D721Med (cell line): ENCODE results near the gene MGME1.

Experiments
- DNase-seq: peaks from one replicate; pipeline ENCODE4 v3.0.0; 2011; ENCODE audit warnings: low spot score; ENCODE audit not compliant: insufficient read length
- FAIRE-seq: peaks from 2 replicates; lab custom pipeline; 2011; peaks lifted over from hg19 to GRCh38; lab: Jason Lieb, UNC
- TF ChIP-seq, protein P1 (sequence below): IDR thresholded peaks from 2 replicates; pipeline ENCODE4 v1.5.1; 2012; ENCODE audit warnings: mild to moderate bottlenecking, control low read depth; ENCODE audit not compliant: insufficient read depth; ENCODE audit errors: missing control alignments

The MGME1 gene

DNA sequence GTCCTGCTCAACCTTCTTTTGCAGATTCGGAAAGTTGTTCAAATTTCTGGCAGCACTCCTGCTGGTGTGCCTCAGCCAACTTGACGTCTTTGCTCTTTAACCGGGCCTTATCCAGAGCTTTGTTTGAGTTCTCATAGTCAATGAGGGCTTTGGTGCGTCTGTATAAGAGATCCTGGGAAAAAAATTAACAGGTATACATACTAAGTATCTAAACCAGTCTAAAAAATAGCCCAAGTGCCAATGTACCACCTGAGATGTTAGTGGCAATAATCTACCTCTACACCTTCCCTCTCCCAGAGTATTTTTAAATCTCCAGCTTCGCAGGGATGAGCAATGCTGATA lies 21.4 kb upstream of the MGME1 start:
- TF ChIP-seq, protein P1, sequence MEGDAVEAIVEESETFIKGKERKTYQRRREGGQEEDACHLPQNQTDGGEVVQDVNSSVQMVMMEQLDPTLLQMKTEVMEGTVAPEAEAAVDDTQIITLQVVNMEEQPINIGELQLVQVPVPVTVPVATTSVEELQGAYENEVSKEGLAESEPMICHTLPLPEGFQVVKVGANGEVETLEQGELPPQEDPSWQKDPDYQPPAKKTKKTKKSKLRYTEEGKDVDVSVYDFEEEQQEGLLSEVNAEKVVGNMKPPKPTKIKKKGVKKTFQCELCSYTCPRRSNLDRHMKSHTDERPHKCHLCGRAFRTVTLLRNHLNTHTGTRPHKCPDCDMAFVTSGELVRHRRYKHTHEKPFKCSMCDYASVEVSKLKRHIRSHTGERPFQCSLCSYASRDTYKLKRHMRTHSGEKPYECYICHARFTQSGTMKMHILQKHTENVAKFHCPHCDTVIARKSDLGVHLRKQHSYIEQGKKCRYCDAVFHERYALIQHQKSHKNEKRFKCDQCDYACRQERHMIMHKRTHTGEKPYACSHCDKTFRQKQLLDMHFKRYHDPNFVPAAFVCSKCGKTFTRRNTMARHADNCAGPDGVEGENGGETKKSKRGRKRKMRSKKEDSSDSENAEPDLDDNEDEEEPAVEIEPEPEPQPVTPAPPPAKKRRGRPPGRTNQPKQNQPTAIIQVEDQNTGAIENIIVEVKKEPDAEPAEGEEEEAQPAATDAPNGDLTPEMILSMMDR: no peak
- DNase-seq: no peak
- FAIRE-seq: no peak

DNA sequence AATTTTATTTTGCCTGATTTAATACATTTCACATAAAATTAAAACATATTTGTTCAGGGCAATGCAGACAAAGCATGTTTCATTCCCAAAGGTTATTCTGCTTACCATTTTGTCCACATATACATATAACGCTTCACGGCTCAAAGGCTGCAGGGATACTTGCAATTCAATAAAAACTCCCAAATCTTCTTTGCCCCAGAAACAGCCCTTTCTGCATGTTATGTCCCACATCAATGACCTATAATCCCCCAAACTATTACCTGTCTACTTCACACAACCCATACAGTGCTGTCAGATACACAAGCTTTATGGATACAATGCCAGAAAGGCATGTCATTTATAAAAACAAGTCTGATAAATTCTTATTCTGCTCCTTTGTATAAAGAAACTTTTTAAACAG lies 20.4 kb upstream of the MGME1 start:
- TF ChIP-seq, protein P1: no peak
- FAIRE-seq (no peak), DNase-seq (no peak)

DNA sequence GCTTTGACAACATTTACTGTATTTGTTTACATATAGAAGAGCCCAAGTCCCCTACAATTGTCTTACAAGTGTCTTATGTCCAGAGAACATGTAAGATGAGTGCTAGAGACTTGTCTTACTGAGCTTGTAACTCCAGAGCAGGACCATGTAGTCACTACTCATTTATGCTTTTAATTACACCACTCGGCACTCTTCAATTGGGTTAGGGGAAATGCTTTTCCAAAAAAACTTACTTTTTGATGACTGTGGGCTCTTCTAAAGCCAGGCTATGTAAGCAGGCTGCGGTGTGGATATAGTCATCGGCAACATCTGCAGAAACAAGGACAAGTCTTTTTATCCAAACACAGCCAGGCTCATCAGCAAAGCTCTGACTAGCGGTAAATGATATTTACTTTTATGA lies 18.9 kb upstream of the MGME1 start:
- TF ChIP-seq, protein P1: no peak
- no peak for FAIRE-seq

DNA sequence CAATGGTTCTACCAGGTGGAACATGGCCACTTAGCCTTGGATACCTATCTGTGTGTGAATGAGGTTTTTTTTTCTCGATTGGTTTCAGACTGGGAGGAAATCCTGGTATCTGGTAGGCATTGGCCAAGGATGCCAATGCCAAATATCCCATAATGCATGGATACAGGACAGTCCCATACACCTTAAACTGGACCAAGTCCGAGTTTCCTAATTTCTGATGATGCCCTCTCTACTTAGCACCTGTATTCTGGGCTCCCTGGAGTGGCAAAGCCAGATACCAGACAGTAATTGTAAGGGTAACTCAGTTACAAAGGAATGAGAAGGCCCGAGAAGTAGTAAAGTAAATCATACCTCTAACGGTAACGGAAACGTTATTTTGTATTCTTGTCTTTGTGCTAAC lies 18.1 kb upstream of the MGME1 start:
- FAIRE-seq (no peak), DNase-seq (no peak)
- TF ChIP-seq, protein P1: no peak

More for the DNA sequence above, 18.9 kb upstream of the MGME1 start:
- no peak for DNase-seq

DNA sequence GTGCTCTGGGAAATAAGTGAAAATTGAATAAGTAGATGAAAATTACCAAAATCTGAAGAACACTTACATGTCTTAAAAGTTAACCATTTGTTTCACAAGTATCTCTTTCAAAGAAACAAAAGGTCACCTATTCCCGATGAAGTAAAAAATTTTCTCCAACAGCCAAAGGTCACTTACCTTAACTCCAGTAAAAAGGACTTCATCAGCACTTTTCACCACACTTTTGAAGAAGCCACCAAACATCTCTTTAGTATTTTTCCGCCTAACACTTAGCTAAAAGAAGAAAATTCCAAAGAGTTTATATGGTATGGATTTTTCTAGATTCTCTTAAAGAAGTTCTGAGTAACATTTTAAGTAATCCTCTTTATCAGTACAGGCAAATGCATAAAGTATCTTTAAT lies 17.5 kb upstream of the MGME1 start:
- no peak for DNase-seq
- no peak for FAIRE-seq
- TF ChIP-seq, protein P1: no peak

DNA sequence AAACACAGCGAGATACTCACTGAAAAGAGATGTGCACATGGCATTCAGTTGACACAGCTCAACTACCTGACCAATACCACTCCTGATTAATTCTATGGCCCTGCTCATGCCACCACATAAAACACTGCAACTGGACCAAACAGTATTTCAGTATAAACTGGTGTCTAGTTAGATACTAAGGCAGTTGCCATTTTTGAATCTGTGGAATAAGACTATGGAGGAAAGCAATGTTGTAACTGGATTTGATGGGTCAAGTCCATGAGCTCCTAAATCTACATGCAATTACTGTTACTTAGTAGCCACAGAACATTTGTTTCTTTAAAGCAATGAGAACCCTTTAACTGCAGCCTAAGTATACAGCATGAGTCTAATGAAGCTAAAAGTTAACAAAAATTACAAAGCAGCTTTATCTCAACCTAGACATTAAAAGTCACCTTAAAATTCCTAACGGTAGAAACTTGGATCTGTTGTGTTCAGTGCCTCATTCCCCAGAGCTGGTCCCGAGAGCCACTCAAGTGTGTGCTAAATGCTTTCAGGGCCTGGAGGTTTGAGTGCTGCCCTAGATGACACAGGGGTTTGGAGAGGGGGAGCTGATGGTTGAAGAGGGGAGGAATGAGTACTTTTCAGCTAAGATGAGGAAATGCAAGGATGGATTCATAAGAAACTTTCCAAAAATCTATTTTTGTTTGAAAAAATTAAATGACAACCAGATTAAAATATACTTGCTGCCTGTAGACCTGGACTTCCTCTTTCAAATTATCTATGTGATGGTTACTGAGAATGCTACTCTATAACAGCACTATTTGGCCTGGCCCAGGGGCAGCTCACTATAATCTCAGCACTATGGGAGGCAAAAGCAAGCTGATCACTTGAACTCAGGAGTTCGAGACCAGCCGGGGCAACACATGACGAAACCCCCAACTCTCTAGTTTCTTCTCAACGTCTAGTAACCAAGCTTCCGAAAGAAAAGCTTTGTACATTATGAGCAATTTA lies 15.8 kb upstream of the MGME1 start:
- DNase-seq (no peak), FAIRE-seq (no peak)
- TF ChIP-seq, protein P1: no peak

DNA sequence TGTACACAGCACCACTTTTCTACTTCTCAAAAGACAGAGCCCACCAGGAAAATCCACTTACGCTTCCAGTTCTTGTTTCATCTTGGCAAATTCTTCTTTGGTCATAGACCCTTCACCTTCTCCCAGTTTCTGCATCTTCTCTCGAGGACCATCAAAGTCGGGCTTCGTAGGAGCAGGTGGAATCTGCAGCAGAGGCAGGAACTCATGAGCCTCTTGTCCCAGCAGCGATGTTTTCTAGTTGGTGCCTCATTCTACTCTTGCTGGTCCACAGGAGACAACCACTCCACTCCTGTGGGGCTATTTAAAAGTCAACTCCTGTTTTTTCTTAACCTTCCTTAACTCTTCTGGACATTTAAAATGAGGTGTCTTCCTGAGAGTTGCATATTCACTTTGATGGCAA lies 14.9 kb upstream of the MGME1 start:
- TF ChIP-seq, protein P1: no peak
- FAIRE-seq (no peak), DNase-seq (no peak)
